T-helper 22 cell (primary cell): ENCODE results near the gene SLC17A2.
"Not testable (repeated sequence)": the region's sequence is repeated elsewhere in the genome, so short reads cannot be mapped to it uniquely, and the experiment has no call there.

Experiments
- DNase-seq: peaks from one replicate; pipeline ENCODE4 v3.0.0-alpha.2; 2020; ENCODE audit warnings: low read depth

The SLC17A2 gene

DNA sequence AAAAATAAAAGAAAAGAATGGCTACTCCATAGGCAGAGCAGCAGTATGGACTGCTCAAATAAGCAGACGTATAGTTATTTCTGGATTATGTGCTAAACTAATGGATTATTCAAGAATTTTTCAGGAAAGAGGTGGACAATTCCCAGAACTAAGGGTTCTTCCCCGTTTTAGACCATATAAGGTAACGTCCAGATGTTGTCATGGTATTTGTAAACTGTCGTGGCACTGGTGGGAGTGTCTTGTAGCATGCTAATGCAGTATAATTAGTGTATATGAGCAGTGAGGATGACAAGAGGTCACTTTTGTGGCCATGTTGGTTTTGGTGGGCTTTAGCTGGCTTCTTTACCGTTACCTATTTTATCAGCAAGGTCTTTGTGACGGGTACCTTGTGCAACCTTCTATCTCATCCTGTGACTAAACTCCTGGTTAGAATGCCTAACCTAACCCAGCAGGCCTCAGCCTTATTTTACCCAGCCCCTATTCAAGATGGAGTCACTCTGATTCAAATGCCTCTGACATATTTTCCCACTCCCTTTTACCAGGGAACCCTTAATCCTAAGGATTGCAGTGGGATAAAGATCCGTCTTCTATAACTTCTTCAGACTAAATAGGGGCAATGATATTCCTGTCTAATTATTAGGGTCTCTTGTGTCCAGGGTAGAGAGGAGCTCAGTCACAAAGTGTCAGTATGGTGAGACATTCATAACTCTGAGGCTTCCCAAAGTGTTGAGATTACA lies 21.0 kb upstream of the SLC17A2 start:
- no peak for DNase-seq

DNA sequence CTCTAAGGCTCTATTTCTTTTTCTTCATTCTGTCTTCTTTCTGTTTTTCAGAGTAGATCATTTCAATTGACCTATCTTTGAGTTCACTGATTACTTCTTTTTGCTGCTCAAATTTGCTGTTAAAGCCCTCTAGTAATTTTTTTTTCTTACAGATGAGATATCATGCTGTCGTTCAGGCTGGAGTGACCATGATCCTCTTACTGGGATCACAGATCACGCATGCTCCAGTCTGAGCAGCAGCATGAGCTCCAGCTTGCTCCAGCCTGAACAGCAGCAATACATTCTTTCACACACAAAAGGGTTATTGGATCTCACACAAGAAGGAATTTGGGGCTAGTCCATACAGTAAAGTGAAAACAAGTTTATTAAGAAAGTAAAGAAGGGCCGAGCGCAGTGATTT lies 19.8 kb upstream of the SLC17A2 start:
- no peak for DNase-seq

DNA sequence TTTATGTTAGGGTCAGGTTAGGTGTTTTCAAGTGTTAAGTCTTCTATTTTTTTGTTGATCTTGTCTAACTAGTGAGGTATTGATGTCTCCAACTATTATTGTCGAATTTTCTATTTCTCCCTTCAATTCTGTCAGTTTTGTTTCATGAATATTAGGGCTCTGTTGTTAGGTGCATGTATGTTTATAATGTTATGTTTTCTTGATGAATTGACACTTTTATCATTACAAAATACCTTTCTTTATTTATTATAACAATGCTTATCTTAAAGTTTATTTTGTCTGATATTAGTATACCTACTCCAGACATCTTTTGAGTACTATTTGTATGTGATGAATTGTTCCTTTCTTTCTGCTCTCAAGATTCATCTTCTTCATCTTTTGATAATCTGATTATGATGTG lies 19.2 kb upstream of the SLC17A2 start:
- DNase-seq, result no peak

DNA sequence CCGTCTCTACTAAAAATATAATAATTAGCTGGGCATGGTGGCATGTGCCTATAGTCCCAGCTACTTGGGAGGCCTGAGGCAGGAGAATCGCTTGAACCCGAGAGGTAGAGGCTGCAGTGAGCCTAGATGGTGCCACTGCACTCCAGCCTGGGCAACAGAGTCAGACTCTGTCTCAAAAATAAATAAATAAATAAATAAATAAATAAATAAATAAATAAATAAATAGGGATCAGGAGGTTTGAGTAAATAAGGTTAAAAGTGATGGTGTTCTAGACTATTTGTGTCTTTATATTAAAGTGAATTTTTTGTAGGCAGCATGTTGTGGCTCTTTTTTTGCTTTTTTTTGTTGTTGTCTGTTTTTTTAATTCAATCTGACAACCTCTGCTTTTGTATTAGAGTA lies 17.0 kb upstream of the SLC17A2 start:
- not testable (repeated sequence) for DNase-seq

DNA sequence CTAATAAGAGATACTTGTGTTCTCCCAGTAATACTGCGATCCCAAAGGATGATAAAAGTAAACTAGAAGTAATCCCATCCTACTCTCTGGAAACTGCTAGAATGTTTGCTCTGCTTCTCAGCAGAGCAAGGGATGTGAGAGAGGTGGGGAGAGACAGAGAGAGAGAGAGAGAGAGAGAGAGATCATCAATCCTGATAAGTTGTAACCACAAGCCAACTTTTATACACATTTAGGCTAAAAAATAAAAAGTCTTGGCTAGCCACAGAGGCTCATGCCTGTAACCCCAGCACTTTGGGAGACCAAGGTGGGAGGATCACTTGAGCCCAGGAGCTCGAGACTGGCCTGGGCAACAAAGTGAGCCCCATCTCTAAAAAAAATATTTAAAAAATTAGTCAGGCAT lies 16.1 kb upstream of the SLC17A2 start:
- no peak for DNase-seq

DNA sequence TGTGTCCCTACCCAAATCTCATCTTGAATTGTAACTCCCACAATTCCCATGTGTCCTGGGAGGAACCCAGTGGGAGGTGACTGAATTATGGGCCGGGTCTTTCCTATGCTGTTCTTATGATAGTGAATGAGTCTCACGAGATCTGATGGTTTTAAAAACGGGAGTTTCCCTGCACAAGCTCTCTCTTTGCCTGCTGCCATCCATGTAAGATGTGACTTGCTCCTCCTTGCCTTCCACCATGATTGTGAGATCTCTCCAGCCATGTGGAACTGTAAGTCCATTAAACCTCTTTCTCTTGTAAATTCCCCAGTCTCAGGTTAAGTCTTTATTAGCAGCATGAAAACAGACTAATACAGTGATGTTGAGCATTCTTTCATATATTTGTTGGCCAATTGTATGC lies 15.2 kb upstream of the SLC17A2 start:
- not testable (repeated sequence) for DNase-seq

DNA sequence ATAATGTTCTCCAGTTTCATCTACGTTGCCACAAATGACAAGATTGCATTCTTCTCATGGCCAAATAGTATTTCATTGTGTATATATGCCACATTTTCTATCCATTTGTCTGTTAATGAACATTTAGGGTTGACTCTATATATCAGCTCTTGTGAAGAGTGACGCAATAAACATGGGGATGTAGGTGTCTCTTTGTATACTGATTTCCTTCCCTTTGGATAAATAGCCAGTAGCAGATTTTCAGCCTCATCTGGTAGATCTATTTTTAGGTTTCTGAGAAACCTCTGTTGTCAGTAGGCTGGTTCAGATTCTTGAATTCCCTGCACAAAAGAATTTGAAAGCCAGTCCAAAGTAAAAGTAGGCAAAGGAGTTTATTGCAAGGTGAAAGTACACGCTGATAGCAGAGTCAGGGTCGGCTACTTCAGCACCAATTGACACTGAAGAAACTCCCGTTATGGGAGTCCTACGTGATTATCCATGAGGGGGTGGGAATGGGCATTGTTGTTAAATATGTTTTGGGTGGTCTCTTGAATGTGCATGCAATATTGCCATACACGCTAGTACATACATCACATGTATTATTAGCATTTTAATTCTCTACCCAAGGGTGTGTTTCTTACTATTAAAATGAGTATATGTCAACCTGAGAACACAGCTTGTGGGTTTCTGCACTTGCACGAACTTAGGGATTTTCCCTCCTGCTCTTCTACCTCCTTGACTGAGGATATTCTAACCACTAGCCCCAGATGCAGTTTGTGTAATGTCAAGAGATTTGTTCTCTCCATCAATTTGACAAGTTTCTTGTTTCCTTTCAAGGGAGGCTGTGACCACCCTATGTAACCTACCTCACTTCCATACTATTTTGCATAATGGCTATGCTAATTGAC lies 14.4 kb upstream of the SLC17A2 start:
- no peak for DNase-seq

DNA sequence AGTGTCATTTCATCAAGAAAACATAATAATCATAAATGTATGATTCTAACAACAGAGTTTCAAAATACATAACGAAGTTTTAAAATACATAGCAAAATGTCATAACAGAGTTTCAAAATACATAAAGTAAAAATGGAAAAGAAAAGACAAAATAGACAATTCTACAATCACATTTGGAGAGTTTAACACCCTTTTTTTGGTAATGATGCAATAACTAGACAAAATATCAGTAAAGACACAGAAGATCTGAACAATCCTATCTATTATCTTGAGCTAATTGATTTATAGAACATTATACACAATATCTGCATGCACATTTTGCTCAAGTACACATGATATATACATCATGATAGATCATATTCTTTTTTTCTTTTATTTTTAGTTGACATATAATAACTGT lies 13.4 kb upstream of the SLC17A2 start:
- DNase-seq, result no peak

DNA sequence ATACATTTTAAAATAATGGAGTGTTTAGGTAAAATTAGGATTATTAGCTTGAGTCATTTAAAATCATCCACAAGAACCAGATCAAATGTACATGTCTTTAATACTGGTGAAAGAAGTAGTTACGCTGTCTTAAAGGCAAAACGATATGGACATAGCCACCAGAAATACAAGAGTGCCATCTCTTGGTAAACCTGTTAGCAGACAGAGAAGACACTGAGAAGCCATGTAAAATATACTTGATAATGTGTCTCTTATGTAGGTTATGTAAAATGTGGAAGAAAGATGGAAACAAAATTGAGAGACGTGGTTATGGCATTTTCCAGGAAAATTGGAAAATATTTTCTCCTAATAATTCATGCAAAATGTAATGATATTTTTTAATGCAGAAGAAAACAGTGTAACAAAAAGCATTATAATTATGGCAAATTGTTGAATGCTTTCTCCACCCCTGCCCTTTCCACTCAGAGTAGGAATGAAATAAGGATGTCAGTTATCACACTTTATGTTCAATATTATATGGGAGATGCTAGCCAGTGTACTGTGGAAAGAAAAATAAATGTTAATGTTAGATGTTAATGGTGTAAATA lies 12.2 kb upstream of the SLC17A2 start:
- no peak for DNase-seq

DNA sequence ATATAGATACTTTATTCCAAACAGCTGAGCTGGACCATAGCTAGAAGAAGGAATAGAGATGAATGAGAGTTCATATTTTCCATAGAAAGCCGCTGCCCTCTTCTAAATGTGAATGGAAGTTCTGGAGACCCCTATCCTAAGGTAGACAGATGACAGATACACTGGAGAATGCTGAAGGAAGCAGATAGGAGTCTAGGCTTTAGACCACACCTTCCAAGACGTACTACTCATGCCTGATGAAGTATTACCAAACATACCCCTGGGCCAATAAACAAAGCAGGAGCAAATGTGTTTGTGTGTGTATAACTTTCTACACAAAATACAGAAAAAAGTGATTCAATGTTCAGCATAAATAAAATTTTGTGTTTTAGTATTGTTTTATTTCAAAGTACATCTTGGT lies 9.1 kb upstream of the SLC17A2 start:
- no peak for DNase-seq

DNA sequence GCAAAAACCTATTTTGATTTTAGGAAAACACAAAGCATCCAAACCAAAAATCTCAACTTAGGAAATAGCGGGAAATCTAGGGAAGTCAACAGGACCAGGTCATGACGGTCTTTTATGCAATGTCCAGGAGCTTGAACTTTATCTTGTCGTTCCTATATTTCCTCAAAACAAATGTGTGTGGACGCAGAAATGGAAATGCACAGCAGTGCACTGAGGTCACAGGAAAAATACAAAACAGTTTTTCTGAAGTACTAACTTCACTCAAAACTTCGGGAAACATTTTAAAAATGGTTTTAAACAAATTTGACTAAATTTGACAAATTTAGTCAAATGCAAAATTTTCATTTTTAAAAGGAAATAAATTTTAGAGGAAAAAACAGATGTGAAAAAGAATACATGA lies 5.5 kb upstream of the SLC17A2 start:
- no peak for DNase-seq

DNA sequence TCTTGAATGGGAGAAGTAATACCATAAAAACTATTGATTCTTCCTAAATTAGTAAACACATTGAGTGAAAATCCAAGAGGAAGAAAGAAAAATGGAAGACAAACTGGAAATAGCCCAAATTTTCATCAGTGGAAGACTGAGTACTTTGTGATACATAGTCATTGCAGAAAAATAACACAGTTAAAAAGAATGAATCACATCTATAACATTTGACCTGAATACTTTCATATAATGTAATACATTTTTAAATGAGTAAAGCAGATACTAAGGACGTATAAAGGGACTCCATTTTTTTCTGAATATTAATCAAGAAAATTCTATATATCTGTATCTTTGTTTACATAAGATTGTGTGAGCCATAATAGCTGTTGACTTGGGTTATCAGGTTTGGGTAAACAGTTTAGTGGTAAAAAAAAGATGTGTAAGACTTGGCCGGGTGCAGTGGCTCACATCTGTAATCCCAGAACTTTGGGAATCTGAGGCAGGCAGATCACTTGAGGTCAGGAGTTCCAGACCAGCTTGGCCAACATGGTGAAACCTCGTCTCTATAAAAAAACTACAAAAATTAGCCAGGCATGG lies 4.3 kb upstream of the SLC17A2 start:
- no peak for DNase-seq

DNA sequence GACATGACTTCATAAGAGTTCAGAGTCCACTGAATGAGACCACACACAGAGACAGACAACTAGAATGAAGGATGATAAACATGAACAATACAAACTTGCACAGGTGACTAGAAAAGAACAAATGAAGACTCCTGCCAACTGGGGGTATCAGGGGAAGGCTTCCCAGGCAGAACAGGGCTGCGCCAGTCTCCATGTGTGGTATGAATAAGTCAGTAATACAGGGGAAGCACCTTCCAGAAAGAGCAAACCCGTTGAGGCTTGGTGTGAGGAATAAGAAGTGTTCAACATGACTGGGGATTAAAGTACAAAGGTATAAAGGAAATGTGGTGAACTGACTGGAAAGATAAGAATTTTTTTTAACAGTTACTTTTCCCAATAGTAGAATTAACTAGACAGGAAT lies 3.7 kb upstream of the SLC17A2 start:
- DNase-seq, result no peak

DNA sequence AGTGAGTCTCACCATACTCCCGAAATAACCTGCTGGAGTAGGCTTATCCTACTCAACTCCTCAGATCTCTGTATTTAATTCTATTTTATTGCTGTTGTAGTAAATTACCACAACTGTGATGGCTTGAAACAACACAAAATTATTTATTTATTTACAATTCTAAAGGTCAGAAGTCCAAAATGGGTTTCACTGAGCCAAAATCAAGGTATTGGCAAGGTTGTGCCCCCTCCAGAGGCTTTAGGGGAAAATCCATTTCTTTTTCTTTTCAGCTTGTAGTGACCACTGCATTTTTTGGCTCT lies 869 bp upstream of the SLC17A2 start:
- no peak for DNase-seq

DNA sequence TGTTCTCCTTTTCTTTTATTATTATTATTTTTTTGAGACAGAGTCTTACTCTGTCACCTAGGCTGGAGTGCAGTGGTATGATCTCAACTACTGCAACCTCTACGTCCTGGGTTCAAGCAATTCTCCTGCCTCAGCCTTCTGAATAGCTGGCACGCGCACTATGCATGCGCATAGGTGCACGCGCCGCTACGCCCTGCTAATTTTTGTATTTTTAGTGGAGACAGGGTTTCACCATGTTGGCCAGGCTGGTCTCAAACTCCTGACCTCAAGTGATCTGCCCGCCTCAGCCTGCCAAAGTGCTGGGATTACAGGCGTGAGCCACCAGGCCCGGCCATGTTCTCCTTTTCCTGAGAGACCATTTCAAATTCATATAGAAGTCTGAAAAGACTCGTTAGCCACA lies 706 bp downstream of the SLC17A2 start:
- not testable (repeated sequence) for DNase-seq

DNA sequence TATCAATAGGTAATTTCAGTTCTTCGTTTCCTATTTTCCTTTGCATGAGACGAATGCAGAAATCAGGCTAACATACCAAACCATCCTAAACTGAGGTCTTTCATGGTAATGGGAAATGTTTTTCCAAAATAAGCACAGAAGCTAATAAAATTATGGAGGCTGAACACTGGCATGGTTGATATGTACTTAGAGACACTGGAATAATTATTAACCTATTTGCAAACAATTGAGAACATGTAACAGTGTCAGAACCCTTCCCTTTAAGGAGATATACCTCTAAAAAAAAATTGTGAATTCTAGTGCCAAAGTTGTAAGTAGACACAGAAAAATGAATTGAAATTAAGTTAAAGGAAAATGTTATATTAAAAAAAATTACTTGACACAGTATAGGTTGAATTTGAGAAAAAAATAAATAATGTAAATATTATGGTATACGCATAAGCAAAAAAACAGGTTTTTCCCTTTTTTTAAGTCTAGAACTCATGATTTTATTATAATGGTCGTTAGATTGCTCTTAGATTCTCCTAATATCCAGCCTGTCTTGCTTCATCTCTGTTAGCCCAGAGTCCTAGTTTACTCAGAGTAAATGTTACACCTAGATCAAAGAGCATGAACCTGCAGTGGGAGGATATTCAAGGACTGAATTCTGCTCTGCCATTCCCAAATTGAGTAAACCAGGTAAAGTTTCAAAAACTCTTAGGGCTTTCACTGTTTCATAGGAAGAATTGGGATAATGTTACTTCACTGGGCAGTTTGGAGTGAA lies 1.7 kb downstream of the SLC17A2 start:
- no peak for DNase-seq

DNA sequence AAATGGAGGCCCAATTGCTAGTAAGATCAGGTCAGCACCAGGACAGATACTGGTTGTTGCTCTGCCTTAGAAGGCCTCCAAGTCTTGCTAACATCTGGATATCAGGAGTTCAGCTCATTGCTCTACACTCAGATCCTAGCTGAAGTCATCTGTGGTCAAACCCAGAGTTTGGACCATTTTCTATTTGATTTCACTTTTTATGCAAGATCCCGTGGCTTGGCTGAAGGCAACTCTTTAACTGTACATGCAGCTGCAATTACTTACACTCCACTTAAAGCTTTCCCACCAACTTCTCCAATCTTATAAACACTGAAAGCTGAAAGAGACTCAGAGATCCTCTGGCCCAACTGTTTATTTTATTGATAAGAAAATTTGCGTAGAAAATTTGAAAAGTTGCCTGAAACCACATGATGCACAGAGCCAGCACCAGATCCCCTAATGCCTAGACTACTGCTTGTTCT lies 2.7 kb downstream of the SLC17A2 start:
- no peak for DNase-seq

DNA sequence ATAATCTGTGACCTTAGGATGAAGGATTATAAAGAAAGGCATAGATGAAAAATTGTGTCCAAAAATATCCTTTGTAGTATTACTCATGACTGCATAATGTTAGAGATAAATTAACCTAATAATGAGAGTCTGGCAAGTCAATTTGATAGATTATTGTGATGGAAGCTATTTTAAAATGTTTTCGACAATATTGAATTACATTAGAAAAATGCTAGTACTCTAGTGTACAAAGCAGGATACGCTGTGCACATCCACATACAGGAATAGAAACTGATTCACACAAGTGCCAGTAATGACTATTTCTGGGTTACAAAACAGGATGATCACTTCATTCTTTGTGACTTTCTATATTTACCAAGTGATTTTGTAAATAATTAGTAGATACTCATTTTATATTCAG lies 3.3 kb downstream of the SLC17A2 start:
- DNase-seq, result no peak

DNA sequence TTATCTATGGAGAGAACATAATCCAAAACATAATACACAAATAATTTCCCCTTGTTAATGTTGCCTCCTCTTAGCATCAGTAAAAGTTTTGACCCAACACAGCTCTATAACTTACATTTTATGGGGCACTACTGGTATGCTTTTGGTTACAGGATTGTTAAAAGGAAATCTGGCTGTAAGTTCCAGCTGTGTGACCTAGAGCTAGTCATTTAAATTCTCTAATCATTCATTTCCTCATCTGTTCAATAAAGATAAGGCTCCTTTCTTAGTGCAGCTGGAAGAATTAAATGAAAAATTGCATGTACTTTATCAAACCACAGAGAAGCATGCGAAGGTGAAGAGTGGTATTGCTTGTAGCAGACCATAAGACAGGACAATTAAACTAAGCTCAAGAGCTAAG lies 4.6 kb downstream of the SLC17A2 start:
- no peak for DNase-seq

DNA sequence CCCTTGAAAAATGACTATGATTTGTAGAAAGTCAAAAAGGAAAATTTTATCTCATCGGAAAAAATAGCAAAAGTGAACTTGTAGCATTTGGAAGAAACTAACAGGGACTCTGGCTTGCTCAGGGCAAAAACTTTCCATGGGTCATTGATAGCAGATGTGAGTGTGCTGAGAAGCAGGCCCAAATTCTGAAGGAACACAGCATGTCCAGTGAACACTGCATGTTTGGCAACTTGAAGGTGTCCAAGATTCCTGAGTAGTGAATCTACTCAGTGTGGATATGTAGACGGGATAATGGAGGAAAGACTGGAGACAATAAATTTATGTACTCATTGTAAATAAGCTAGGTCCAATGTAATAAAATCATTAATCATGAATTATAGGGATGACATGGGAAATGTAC lies 8.2 kb downstream of the SLC17A2 start:
- DNase-seq, result no peak

DNA sequence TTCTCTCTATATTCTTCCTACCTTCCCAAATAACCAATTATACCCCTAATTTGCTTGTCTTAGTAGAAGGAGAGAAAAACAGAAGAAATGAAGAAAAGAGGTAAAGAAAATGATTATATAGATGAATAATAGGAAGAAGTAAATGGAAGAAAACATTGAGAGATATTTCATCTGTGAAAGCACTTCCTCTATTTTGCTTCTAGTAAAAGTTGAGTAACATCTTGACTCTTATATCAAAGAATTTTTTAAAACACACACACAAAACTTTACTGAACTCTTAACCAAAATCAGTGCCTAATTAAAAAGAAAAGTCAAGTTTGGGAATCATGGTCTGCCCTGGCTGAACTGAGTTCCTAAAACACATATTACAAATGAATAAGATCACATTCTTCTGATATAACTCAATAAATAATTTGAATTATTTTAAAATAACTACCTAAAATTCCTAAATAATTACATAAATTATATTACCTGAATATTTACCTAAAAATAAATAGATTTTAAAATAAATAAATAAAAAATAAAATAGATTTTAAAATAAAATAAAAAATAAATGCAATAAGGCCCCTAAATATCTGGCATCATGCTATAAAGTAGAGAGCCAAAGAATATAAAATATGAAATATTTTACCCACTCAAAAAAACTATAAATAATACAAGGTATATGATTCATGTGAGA lies 8.8 kb downstream of the SLC17A2 start:
- DNase-seq, result no peak

DNA sequence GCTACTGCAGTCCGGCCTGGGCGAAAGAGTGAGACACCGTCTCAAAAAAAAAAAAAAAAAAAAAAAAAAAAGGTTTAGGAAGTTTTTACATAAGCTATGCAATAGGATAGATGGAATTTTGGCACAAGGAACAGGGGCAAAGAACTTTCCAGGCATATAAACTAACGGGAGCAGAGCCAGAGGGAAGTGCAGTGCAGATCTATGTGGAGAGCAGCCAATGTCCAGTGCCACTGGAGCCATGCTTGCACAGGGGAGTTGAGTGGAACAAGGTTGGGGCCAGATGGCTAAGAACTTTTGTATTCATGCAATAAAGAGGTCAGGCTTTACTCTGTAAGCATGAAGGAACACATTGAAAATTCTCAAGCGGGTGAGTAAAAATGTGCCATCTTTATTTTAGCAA lies 10.8 kb downstream of the SLC17A2 start:
- DNase-seq, result no peak
